Smooth muscle cell (in vitro differentiated cells): ENCODE data around the gene TRIM56. TPM values are rescaled to one million over a fixed set of nuclear protein-coding genes. Genes with fewer than 3 reads are reported as not detected.
"Not testable (repeated sequence)": the region's sequence is repeated elsewhere in the genome, so short reads cannot be mapped to it uniquely, and the experiment has no call there.

Source experiments
- DNase-seq: peaks from one replicate; lab custom pipeline; 2025; ENCODE audit not compliant: unreplicated experiment; lab: John Stamatoyannopoulos, UW
- H2AFZ ChIP-seq: fragments of 200-600 bp; sonication (generic); 2 replicates; pipeline ENCODE4 v1.6.0; 2016; ENCODE audit warnings: antibody characterized with exemption, low read depth, mild to moderate bottlenecking
- H3F3A ChIP-seq: fragments of 200-600 bp; sonication (generic); 2 replicates; pipeline ENCODE4 v1.6.0; 2017; ENCODE audit warnings: antibody characterized with exemption, low read depth
- H3K27ac ChIP-seq: fragments of 200-600 bp; sonication (generic); 2 replicates; pipeline ENCODE4 v1.5.1; 2016; ENCODE audit warnings: low read depth, mild to moderate bottlenecking
- H3K27me3 ChIP-seq: fragments of 200-600 bp; sonication (generic); 2 replicates; pipeline ENCODE4 v1.6.1; 2016; ENCODE audit warnings: low read depth, mild to moderate bottlenecking
- H3K36me3 ChIP-seq: fragments of 200-600 bp; sonication (generic); 2 replicates; pipeline ENCODE4 v1.5.1; 2016; ENCODE audit warnings: low read depth
- H3K4me1 ChIP-seq: fragments of 200-600 bp; sonication (generic); 2 replicates; pipeline ENCODE4 v1.5.1; 2016; ENCODE audit warnings: low read depth
- H3K4me2 ChIP-seq: fragments of 200-600 bp; sonication (generic); 2 replicates; pipeline ENCODE4 v1.6.0; 2016; ENCODE audit warnings: mild to moderate bottlenecking
- H3K4me3 ChIP-seq: fragments of 200-600 bp; sonication (generic); 2 replicates; pipeline ENCODE4 v1.5.1; 2016; ENCODE audit warnings: mild to moderate bottlenecking
- H3K79me2 ChIP-seq: fragments of 200-600 bp; sonication (generic); 2 replicates; pipeline ENCODE4 v1.6.0; 2016; ENCODE audit warnings: low read depth, mild to moderate bottlenecking
- H3K9ac ChIP-seq: fragments of 200-600 bp; sonication (generic); 2 replicates; pipeline ENCODE4 v1.6.0; 2016; ENCODE audit warnings: low read depth
- H3K9me3 ChIP-seq: fragments of 200-600 bp; sonication (generic); replicated peaks from 2 replicates; pipeline ENCODE4 v1.5.1; 2016; ENCODE audit warnings: low read depth
- H4K20me1 ChIP-seq: fragments of 200-600 bp; sonication (generic); 2 replicates; pipeline ENCODE4 v1.6.0; 2016; ENCODE audit warnings: low read depth
- WGBS: methylation state at CpG from one replicate; pipeline ENCODE4 v1.1.7; 2016; ENCODE audit warnings: low lambda C conversion rate; 5-methylcytosine and 5-hydroxymethylcytosine counted together
- polyA plus RNA-seq: library from polyadenylated mRNA; unstranded; fragments of >200 nt; fragmentation: Nextera tagmentation; extraction: Ambion mirVana; gene quantifications from 2 replicates; pipeline ENCODE4 v1.2.1, GENCODE V29; 2016
- total RNA-seq: library from RNA; depleted of rRNA; stranded (reverse); fragments of >200 nt; gene quantifications from 2 replicates; pipeline ENCODE4 v1.2.3, GENCODE V29; 2014
- TF ChIP-seq, protein P1 (sequence below): fragments of 200-600 bp; sonication (generic); IDR thresholded peaks from 2 replicates; pipeline ENCODE4 v1.5.1; 2017; ENCODE audit warnings: borderline replicate concordance, mild to moderate bottlenecking, antibody characterized with exemption; ENCODE audit not compliant: insufficient read depth, poor library complexity, severe bottlenecking

Gene TRIM56, protein sequence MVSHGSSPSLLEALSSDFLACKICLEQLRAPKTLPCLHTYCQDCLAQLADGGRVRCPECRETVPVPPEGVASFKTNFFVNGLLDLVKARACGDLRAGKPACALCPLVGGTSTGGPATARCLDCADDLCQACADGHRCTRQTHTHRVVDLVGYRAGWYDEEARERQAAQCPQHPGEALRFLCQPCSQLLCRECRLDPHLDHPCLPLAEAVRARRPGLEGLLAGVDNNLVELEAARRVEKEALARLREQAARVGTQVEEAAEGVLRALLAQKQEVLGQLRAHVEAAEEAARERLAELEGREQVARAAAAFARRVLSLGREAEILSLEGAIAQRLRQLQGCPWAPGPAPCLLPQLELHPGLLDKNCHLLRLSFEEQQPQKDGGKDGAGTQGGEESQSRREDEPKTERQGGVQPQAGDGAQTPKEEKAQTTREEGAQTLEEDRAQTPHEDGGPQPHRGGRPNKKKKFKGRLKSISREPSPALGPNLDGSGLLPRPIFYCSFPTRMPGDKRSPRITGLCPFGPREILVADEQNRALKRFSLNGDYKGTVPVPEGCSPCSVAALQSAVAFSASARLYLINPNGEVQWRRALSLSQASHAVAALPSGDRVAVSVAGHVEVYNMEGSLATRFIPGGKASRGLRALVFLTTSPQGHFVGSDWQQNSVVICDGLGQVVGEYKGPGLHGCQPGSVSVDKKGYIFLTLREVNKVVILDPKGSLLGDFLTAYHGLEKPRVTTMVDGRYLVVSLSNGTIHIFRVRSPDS
- total RNA-seq (2.5 and 5.4 TPM in 2 replicates), polyA plus RNA-seq (11.0 and 11.2 TPM in 2 replicates)

DNA sequence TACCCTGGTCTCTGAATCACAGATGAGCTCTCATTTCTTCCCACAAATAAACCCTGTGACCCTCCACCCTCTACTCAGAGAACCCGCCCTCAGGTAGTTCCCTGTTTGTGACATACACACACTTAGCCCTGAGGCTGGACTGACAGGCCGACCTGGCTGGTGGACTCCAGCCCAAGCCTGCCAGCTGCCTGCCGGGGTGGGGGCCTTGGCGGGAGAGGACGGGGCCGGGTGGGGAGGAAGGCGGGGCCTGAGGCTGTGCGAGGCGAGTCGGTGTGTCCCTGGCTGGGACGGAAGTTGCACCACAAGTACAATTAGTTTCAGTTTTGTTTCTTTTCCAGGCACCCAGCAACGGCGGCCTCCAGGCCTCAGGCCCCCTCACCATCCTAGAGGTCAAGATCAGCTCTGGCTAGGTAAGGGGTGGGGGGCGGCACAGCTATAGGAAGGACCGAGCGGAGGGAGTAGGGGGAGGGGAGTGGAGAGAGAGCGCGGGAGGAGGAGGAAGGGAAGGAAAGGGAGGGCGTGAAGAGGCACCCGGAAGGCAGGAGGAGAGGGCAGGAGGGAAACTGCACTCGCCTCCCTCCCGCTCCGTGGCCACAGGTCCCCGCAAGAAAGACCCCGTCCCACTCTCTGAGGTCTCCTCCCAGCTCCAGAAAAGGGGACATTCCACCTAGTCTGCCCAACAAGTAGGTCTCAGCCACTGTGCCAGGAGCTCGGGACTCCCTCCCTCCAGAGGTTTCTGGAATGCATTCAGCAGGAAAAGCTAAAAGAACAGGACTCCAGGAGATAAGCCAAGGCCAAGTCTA, at the start of gene TRIM56:
Gene TRIM56 (plus strand): TSS at position 320 of the 803 bp plus-strand sequence. CDS start 1,832 bp downstream, outside the sequence.
- peaks cover 18% of the 10 kb centered on the region for H3K79me2 ChIP-seq
- TF ChIP-seq, protein P1, sequence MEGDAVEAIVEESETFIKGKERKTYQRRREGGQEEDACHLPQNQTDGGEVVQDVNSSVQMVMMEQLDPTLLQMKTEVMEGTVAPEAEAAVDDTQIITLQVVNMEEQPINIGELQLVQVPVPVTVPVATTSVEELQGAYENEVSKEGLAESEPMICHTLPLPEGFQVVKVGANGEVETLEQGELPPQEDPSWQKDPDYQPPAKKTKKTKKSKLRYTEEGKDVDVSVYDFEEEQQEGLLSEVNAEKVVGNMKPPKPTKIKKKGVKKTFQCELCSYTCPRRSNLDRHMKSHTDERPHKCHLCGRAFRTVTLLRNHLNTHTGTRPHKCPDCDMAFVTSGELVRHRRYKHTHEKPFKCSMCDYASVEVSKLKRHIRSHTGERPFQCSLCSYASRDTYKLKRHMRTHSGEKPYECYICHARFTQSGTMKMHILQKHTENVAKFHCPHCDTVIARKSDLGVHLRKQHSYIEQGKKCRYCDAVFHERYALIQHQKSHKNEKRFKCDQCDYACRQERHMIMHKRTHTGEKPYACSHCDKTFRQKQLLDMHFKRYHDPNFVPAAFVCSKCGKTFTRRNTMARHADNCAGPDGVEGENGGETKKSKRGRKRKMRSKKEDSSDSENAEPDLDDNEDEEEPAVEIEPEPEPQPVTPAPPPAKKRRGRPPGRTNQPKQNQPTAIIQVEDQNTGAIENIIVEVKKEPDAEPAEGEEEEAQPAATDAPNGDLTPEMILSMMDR = no peak
- H3K4me2 ChIP-seq = peak within 1 kb of the TSS; percentile 97
- H2AFZ ChIP-seq = peak within 1 kb of the TSS; percentile 41
- peak within 1 kb of the TSS; percentile 96 for H3K9ac ChIP-seq
- H3K9me3 ChIP-seq = no peaks in the 10 kb centered on the region
- peak within 1 kb of the TSS; percentile 90 for H3K27ac ChIP-seq
- no peaks in the 10 kb centered on the region for H3K4me1 ChIP-seq
- peak; percentile 55 for DNase-seq
- H3K36me3 ChIP-seq = no peaks in the 10 kb centered on the region
- peak within 1 kb of the TSS; percentile 82 for H3K4me3 ChIP-seq
- no peaks in the 10 kb centered on the region for H3K27me3 ChIP-seq
- H3F3A ChIP-seq = no peaks in the 10 kb centered on the region
- H4K20me1 ChIP-seq = no peaks in the 10 kb centered on the region
- WGBS = 5% methylated on average over 20 of the region's 26 CpGs

DNA sequence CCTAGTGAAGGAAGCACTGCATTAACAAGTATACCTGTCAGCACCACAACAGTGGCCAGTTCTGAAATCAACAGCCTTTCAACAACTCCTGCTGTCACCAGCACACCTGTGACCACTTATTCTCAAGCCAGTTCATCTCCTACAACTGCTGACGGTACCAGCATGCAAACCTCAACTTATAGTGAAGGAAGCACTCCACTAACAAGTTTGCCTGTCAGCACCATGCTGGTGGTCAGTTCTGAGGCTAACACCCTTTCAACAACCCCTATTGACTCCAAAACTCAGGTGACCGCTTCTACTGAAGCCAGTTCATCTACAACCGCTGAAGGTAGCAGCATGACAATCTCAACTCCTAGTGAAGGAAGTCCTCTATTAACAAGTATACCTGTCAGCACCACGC, 49.3 kb upstream of the TRIM56 start:
- Histone ChIP-seq H3K27ac (no peak overlapping the region), H4K20me1 (no peaks in the 10 kb centered on the region), H3K9me3 (no peaks in the 10 kb centered on the region), H3K4me1 (no peaks in the 10 kb centered on the region), H2AFZ (no peak overlapping the region), H3K4me2 (no peak overlapping the region), H3K4me3 (no peak overlapping the region), H3K36me3 (no peaks in the 10 kb centered on the region), H3F3A (no peaks in the 10 kb centered on the region), H3K79me2 (no peaks in the 10 kb centered on the region), H3K9ac (no peak overlapping the region), H3K27me3 (peaks cover 15% of the 10 kb centered on the region)
- WGBS = 66% methylated on average over 4 of the region's 4 CpGs
- TF ChIP-seq, protein P1 = no peak
- no peak for DNase-seq

DNA sequence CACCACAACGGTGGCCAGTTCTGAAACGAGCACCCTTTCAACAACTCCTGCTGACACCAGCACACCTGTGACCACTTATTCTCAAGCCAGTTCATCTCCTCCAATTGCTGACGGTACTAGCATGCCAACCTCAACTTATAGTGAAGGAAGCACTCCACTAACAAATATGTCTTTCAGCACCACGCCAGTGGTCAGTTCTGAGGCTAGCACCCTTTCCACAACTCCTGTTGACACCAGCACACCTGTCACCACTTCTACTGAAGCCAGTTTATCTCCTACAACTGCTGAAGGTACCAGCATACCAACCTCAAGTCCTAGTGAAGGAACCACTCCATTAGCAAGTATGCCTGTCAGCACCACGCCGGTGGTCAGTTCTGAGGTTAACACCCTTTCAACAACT, 44.0 kb upstream of the TRIM56 start:
- not testable (repeated sequence) for H3K9me3 ChIP-seq, H3K36me3 ChIP-seq, H3K4me1 ChIP-seq, H3K4me2 ChIP-seq, H3K79me2 ChIP-seq, H3K27me3 ChIP-seq, H3K9ac ChIP-seq, H3K4me3 ChIP-seq, H3F3A ChIP-seq, H2AFZ ChIP-seq, DNase-seq, H4K20me1 ChIP-seq, H3K27ac ChIP-seq
- WGBS = 86% methylated on average over 6 of the region's 6 CpGs

DNA sequence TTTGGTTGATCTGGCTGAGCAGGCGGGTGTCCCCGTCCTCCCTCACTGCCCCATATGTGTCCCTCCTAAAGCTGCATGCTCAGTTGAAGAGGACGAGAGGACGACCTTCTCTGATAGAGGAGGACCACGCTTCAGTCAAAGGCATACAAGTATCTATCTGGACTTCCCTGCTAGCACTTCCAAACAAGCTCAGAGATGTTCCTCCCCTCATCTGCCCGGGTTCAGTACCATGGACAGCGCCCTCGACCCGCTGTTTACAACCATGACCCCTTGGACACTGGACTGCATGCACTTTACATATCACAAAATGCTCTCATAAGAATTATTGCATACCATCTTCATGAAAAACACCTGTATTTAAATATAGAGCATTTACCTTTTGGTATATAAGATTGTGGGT, 26.9 kb upstream of the TRIM56 start:
- WGBS = 25% methylated on average over 9 of the region's 9 CpGs
- TF ChIP-seq, protein P1 = no peak
- H2AFZ ChIP-seq = no peak overlapping the region
- H3K9ac ChIP-seq = no peak overlapping the region
- H3K27me3 ChIP-seq = peaks cover 32% of the 10 kb centered on the region
- no peak overlapping the region for H3K4me3 ChIP-seq
- H3K36me3 ChIP-seq = no peaks in the 10 kb centered on the region
- no peak overlapping the region for H3K4me2 ChIP-seq
- H3K9me3 ChIP-seq = no peaks in the 10 kb centered on the region
- H3K4me1 ChIP-seq = no peaks in the 10 kb centered on the region
- no peaks in the 10 kb centered on the region for H3F3A ChIP-seq
- no peaks in the 10 kb centered on the region for H4K20me1 ChIP-seq
- H3K79me2 ChIP-seq = no peaks in the 10 kb centered on the region
- DNase-seq = peak; percentile 48
- H3K27ac ChIP-seq = no peak overlapping the region
